Epidermal melanocyte (primary cell): ENCODE measurements around the gene KLHL2.
A peak's percentile ranks its signal among the peaks of the same experiment; 100 is the strongest.

Experiments
- DNase-seq: peaks from one replicate; pipeline ENCODE4 v3.0.0; 2011; ENCODE audit warnings: low spot score; ENCODE audit not compliant: insufficient read length

KLHL2 gene

GRCh38 chr4:165288226-165288625, 80.9 kb downstream of the KLHL2 start:
- DNase-seq: no peak

GRCh38 chr4:165288639-165289422, 81.5 kb downstream of the KLHL2 start:
- DNase-seq: peak; percentile 29

GRCh38 chr4:165289423-165289785, 82.0 kb downstream of the KLHL2 start:
- DNase-seq: no peak

GRCh38 chr4:165293061-165293460, 85.7 kb downstream of the KLHL2 start:
- no peak for DNase-seq

- no peak for DNase-seq
Measured at GRCh38 chr4:165293927-165294649, 86.7 kb downstream of the KLHL2 start.

GRCh38 chr4:165294907-165295306, 87.5 kb downstream of the KLHL2 start:
- DNase-seq: no peak

- no peak for DNase-seq
Measured at GRCh38 chr4:165297626-165298025, 90.3 kb downstream of the KLHL2 start.

GRCh38 chr4:165299399-165300060, 92.2 kb downstream of the KLHL2 start:
- DNase-seq: no peak

GRCh38 chr4:165301833-165302232, 94.5 kb downstream of the KLHL2 start:
- no peak for DNase-seq

GRCh38 chr4:165302658-165303057, 95.3 kb downstream of the KLHL2 start:
- no peak for DNase-seq

- DNase-seq: no peak
Measured at GRCh38 chr4:165308166-165308565, 100.8 kb downstream of the KLHL2 start.

GRCh38 chr4:165308606-165309005, 101.2 kb downstream of the KLHL2 start:
- no peak for DNase-seq

- no peak for DNase-seq
Measured at GRCh38 chr4:165309456-165309855, 102.1 kb downstream of the KLHL2 start.

- DNase-seq: no peak
Measured at GRCh38 chr4:165312506-165312905, 105.1 kb downstream of the KLHL2 start.

GRCh38 chr4:165319030-165319429, 111.7 kb downstream of the KLHL2 start:
- DNase-seq: no peak

GRCh38 chr4:165319509-165319908, 112.1 kb downstream of the KLHL2 start:
- DNase-seq: no peak

GRCh38 chr4:165324236-165324917, 117.0 kb downstream of the KLHL2 start:
- DNase-seq: no peak

- DNase-seq: no peak
Measured at GRCh38 chr4:165324918-165325304, 117.5 kb downstream of the KLHL2 start.

- DNase-seq: no peak
Measured at GRCh38 chr4:165325732-165326512, 118.6 kb downstream of the KLHL2 start.

- DNase-seq: no peak
Measured at GRCh38 chr4:165326831-165327210, 119.5 kb downstream of the KLHL2 start.
